NCI-H510A treated with DMSO at 0.1 percent for 48 hours (cell line): ENCODE results near the gene RHEBL1.
"Not testable (repeated sequence)": the region's sequence is repeated elsewhere in the genome, so short reads cannot be mapped to it uniquely, and the experiment has no call there.

ENCODE experiments used
- DNase-seq: peaks from one replicate; lab custom pipeline; 2025; lab: John Stamatoyannopoulos, UW

The RHEBL1 gene

GRCh38 chr12:49089821-49090773 is 20.3 kb upstream of the RHEBL1 start:
- DNase-seq: peak; percentile 10

- DNase-seq: no peak
Measured at GRCh38 chr12:49088932-49089330, 19.2 kb upstream of the RHEBL1 start.

- DNase-seq: peak; percentile 93
Measured at GRCh38 chr12:49088150-49088931, 18.6 kb upstream of the RHEBL1 start.

- no peak for DNase-seq
Measured at GRCh38 chr12:49086116-49086515, 16.3 kb upstream of the RHEBL1 start.

GRCh38 chr12:49084438-49084837 is 14.7 kb upstream of the RHEBL1 start:
- no peak for DNase-seq

- no peak for DNase-seq
Measured at GRCh38 chr12:49079793-49080192, 10.0 kb upstream of the RHEBL1 start.

- DNase-seq: no peak
Measured at GRCh38 chr12:49070971-49071370, 1.2 kb upstream of the RHEBL1 start.

- DNase-seq: no peak
Measured at GRCh38 chr12:49068879-49069506, 786 bp downstream of the RHEBL1 start.

GRCh38 chr12:49066120-49066519 is 3.7 kb downstream of the RHEBL1 start:
- no peak for DNase-seq

- DNase-seq: no peak
Measured at GRCh38 chr12:49064767-49065152, 5.0 kb downstream of the RHEBL1 start.

GRCh38 chr12:49061916-49062315 is 7.9 kb downstream of the RHEBL1 start:
- not testable (repeated sequence) for DNase-seq

- no peak for DNase-seq
Measured at GRCh38 chr12:49061157-49061650, 8.6 kb downstream of the RHEBL1 start.

GRCh38 chr12:49060237-49061156 is 9.3 kb downstream of the RHEBL1 start, which contains the start of gene KMT2D:
Gene KMT2D, minus strand, starts transcription at chr12:49060794. Its CDS starts 5,470 bp downstream, at chr12:49055324.
- peak; percentile 93 for DNase-seq

- DNase-seq: no peak
Measured at GRCh38 chr12:49059299-49060171, 10.2 kb downstream of the RHEBL1 start.

GRCh38 chr12:49059045-49059298 is 10.8 kb downstream of the RHEBL1 start:
- no peak for DNase-seq

- no peak for DNase-seq
Measured at GRCh38 chr12:49058366-49059044, 11.3 kb downstream of the RHEBL1 start.

- peak; percentile 15 for DNase-seq
Measured at GRCh38 chr12:49057888-49058287, 11.9 kb downstream of the RHEBL1 start.

- DNase-seq: peak; percentile 64
Measured at GRCh38 chr12:49055978-49056754, 13.6 kb downstream of the RHEBL1 start.

GRCh38 chr12:49055092-49055491 is 14.7 kb downstream of the RHEBL1 start:
- DNase-seq: no peak
